NCI-H1694 (cell line): ENCODE results near the gene SPTBN5.

Experiments used
- DNase-seq: peaks from one replicate; lab custom pipeline; 2025; lab: John Stamatoyannopoulos, UW

The SPTBN5 gene

DNA sequence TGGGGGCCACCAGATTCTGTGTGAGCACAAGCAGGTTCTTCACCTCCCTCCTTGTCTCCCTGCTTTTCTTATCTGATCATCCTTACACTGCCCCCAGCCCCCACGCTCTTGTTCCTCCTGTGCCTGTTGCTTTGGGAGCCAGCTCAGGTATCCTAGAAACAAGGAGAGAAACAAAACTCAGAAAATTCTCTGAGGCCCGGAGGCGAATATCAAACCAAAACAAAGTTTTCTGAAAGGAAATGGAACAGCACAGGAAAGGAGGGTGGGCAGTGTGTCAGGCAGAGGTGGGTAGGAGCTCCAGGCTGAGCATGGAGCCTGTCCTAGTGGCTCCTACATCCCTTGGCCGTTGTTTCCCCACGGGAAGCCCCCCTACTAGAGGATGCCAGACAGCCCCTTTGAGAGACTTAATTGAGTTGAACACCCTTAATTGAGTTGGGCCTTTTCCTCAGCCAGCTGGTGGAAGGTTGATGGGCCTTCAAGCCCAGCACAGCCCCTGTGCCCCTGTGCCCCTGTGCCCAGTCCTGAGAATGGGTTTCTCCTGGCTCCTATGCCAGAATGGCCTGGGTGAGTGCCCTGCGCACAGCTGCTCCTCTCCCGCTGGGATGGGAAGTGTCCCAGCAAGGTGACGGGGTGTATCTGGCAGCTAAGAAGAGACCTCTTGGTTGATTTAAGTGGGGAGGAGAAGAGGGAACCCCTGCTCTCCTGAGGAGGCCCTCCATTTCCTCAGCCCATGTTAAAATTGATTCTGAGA lies 88.8 kb downstream of the SPTBN5 start:
- no peak for DNase-seq

DNA sequence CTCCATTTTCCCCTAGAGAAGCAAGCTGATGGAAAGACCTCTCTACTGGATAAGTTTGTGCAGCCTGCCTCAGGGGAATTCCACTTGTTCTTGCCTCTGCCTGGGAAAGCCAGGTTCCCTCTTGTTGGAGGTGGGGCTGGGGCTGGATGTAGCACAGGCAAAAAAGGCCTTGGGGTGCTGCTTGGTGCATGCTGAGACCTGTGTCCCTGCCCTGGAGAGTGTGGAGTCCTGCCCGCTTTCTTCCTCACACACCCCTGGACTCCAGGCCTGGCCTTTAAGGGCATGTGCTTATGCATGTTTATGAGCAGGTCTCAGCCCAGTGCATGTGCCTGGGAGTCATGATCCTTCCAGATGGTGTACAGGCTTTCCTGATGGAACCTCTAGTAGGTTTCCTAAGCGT lies 89.5 kb downstream of the SPTBN5 start:
- no peak for DNase-seq

DNA sequence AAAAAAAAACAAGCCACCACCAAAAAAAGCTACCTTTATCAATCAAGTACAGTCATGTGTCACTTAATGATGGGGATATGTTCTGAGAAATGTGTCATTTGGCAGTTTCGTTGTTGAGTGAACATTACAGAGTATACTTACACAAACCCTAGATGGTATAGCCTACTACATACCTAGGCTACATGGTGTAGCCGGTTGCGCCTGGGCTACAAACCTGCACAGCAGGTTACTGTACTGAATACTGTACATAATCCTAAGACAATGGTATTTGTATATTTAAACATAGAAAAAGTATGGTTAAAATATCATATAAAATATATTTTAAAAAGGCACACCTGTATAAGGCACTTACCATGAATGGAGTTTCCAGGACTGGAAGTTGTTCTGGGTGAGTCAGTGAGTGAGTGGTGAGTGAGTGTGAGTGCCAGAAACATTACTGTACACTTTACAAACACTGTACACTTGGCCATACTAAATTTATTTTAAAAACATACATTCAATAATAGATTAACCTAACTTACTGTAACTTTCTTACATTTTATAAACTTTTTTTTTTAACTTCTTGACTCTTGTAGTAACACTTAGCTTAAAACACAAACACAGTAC lies 91.9 kb downstream of the SPTBN5 start:
- no peak for DNase-seq

DNA sequence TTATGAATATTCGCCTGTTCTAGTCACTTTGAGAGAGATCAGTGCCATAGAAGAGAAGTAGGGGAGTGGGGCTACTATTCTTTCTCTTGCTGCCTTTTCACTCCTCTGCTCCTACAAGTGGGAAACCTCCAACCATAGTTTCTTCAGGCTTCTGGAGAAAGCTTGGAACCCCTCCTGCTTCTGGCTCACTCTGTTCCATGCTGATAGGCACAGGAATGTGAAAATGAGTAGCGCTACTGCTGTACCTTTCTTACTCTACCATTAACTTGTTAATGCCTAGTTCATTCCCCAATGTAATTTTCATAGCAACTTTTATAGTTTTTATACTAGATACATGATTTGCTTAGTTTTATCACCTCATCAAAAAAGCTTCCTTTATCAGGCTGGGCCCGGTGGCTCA lies 92.7 kb downstream of the SPTBN5 start:
- DNase-seq: no peak

DNA sequence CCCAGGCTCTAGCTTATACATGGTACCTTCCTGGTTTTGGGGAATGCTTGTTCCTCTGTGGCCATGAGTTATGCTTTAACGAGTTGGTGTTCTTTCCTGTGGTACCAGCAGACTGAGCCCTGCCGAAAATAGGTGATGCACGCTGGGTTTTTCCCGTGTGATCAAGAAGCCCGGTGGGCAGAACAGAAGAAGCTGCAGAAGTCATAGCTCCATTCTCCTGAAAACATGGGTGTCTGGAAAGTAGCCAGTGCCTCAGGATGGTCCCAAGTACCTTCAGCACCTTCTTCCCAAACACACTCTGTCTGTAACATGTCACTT lies 94.4 kb downstream of the SPTBN5 start:
- DNase-seq: no peak

DNA sequence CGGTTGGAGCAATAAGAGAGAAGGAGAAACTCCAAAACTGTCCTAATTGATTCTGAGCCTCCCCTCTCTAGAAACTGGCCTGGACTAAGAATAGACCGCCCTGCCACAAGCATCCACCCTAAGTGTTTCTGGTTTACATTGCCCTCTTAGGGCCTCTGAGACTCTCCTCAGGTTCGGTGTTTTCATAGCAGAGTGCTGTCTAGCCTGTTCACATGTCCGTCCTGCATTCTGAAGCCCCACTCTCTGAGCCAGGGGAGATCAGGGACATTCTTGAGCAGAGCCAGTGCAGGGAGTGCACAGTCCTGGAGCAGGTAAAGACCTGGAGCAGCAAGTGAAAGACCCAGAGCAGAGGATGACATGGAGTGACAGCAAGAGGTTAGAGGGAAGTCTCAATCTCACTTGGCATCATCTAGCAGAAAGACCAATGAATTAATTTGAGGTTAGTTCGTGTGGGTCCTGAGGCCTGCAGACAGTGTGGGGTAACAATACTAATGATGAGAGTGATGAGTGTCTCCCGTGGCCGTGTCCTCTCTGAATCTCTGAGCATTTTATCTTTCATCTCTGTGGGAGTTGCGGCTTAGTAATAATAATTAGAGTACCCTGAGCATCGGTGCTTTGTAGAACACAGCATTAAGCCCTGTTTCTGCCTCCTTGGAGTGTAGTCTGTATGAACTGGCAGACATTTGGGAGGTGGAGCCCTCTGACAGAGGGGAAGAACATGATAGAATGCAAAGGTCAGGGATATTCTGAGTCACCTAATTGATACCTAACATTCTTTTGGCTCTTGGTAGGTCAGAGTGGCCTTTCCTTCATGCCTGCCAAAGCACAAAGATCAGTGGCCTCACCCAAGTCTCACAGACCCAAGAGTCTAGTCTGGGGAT lies 95.0 kb downstream of the SPTBN5 start:
- no peak for DNase-seq
